DND-41 (cell line): ENCODE measurements around the gene CATSPER4.

Source experiments
- EZH2 ChIP-seq: IDR thresholded peaks from 3 replicates; pipeline ENCODE4 v1.6.1; 2012; ENCODE audit warnings: borderline replicate concordance, low read depth, mild to moderate bottlenecking, moderate library complexity, low read length, inconsistent platforms; ENCODE audit not compliant: severe bottlenecking
- TF ChIP-seq, protein P1 (sequence below): IDR thresholded peaks from 2 replicates; pipeline ENCODE4 v1.5.1; 2012; ENCODE audit warnings: borderline replicate concordance, low read length, moderate library complexity, mild to moderate bottlenecking; ENCODE audit not compliant: poor library complexity, severe bottlenecking; ENCODE audit errors: extremely low read depth

- TF ChIP-seq, protein P1, sequence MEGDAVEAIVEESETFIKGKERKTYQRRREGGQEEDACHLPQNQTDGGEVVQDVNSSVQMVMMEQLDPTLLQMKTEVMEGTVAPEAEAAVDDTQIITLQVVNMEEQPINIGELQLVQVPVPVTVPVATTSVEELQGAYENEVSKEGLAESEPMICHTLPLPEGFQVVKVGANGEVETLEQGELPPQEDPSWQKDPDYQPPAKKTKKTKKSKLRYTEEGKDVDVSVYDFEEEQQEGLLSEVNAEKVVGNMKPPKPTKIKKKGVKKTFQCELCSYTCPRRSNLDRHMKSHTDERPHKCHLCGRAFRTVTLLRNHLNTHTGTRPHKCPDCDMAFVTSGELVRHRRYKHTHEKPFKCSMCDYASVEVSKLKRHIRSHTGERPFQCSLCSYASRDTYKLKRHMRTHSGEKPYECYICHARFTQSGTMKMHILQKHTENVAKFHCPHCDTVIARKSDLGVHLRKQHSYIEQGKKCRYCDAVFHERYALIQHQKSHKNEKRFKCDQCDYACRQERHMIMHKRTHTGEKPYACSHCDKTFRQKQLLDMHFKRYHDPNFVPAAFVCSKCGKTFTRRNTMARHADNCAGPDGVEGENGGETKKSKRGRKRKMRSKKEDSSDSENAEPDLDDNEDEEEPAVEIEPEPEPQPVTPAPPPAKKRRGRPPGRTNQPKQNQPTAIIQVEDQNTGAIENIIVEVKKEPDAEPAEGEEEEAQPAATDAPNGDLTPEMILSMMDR, result no peak
- no peak for TF ChIP-seq EZH2
Measured at GRCh38 chr1:26221094-26221493, 30.7 kb downstream of the CATSPER4 start.
